Smooth muscle cell (in vitro differentiated cells): ENCODE data around the gene TENM4. TPM values are rescaled to one million over a fixed set of nuclear protein-coding genes. Genes with fewer than 3 reads are reported as not detected.

Source experiments
- DNase-seq: peaks from one replicate; lab custom pipeline; 2025; ENCODE audit not compliant: unreplicated experiment; lab: John Stamatoyannopoulos, UW
- H2AFZ ChIP-seq: fragments of 200-600 bp; sonication (generic); 2 replicates; pipeline ENCODE4 v1.6.0; 2016; ENCODE audit warnings: antibody characterized with exemption, low read depth, mild to moderate bottlenecking
- H3F3A ChIP-seq: fragments of 200-600 bp; sonication (generic); 2 replicates; pipeline ENCODE4 v1.6.0; 2017; ENCODE audit warnings: antibody characterized with exemption, low read depth
- H3K27ac ChIP-seq: fragments of 200-600 bp; sonication (generic); 2 replicates; pipeline ENCODE4 v1.5.1; 2016; ENCODE audit warnings: low read depth, mild to moderate bottlenecking
- H3K27me3 ChIP-seq: fragments of 200-600 bp; sonication (generic); 2 replicates; pipeline ENCODE4 v1.6.1; 2016; ENCODE audit warnings: low read depth, mild to moderate bottlenecking
- H3K36me3 ChIP-seq: fragments of 200-600 bp; sonication (generic); 2 replicates; pipeline ENCODE4 v1.5.1; 2016; ENCODE audit warnings: low read depth
- H3K4me1 ChIP-seq: fragments of 200-600 bp; sonication (generic); 2 replicates; pipeline ENCODE4 v1.5.1; 2016; ENCODE audit warnings: low read depth
- H3K4me2 ChIP-seq: fragments of 200-600 bp; sonication (generic); 2 replicates; pipeline ENCODE4 v1.6.0; 2016; ENCODE audit warnings: mild to moderate bottlenecking
- H3K4me3 ChIP-seq: fragments of 200-600 bp; sonication (generic); 2 replicates; pipeline ENCODE4 v1.5.1; 2016; ENCODE audit warnings: mild to moderate bottlenecking
- H3K79me2 ChIP-seq: fragments of 200-600 bp; sonication (generic); 2 replicates; pipeline ENCODE4 v1.6.0; 2016; ENCODE audit warnings: low read depth, mild to moderate bottlenecking
- H3K9ac ChIP-seq: fragments of 200-600 bp; sonication (generic); 2 replicates; pipeline ENCODE4 v1.6.0; 2016; ENCODE audit warnings: low read depth
- H3K9me3 ChIP-seq: fragments of 200-600 bp; sonication (generic); replicated peaks from 2 replicates; pipeline ENCODE4 v1.5.1; 2016; ENCODE audit warnings: low read depth
- H4K20me1 ChIP-seq: fragments of 200-600 bp; sonication (generic); 2 replicates; pipeline ENCODE4 v1.6.0; 2016; ENCODE audit warnings: low read depth
- WGBS: methylation state at CpG from one replicate; pipeline ENCODE4 v1.1.7; 2016; ENCODE audit warnings: low lambda C conversion rate; 5-methylcytosine and 5-hydroxymethylcytosine counted together
- polyA plus RNA-seq: library from polyadenylated mRNA; unstranded; fragments of >200 nt; fragmentation: Nextera tagmentation; extraction: Ambion mirVana; gene quantifications from 2 replicates; pipeline ENCODE4 v1.2.1, GENCODE V29; 2016
- total RNA-seq: library from RNA; depleted of rRNA; stranded (reverse); fragments of >200 nt; gene quantifications from 2 replicates; pipeline ENCODE4 v1.2.3, GENCODE V29; 2014
- TF ChIP-seq, protein P1 (sequence below): fragments of 200-600 bp; sonication (generic); IDR thresholded peaks from 2 replicates; pipeline ENCODE4 v1.5.1; 2017; ENCODE audit warnings: borderline replicate concordance, mild to moderate bottlenecking, antibody characterized with exemption; ENCODE audit not compliant: insufficient read depth, poor library complexity, severe bottlenecking

The TENM4 gene
- total and polyA plus RNA-seq, 2 experiments from 2014 or later = 31.6 to 38.2 TPM

DNA sequence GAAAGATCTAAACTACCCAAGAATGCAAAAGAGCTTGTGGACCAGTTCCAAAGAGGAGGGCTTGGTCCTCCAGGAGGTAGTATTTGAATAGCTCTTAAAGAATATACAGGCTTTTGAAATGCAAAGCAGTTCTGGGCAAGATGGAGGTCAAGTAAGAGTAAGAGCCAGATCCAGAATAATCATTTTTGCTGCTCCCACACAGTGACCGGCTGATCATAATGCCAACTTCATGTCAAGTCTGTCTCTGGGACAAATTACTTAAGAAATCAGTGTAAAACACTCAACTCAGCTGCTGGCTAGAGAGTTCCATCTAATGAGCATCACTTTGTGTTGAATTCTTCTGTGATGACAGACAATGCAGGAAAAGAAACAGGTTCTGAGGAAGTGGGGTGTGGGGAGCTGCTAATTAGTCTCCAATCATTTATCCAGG is 615.2 kb downstream of the TENM4 start:
- Histone ChIP-seq H4K20me1 (no peaks in the 10 kb centered on the region), H3F3A (no peaks in the 10 kb centered on the region), H3K27me3 (no peaks in the 10 kb centered on the region), H3K27ac (no peak overlapping the region), H3K79me2 (no peaks in the 10 kb centered on the region), H3K4me1 (peaks cover 5% of the 10 kb centered on the region), H3K4me2 (no peak overlapping the region), H3K9me3 (no peaks in the 10 kb centered on the region), H3K36me3 (no peaks in the 10 kb centered on the region), H3K4me3 (no peak overlapping the region), H3K9ac (no peak overlapping the region), H2AFZ (no peak overlapping the region)
- DNase-seq = no peak
- TF ChIP-seq, protein P1, sequence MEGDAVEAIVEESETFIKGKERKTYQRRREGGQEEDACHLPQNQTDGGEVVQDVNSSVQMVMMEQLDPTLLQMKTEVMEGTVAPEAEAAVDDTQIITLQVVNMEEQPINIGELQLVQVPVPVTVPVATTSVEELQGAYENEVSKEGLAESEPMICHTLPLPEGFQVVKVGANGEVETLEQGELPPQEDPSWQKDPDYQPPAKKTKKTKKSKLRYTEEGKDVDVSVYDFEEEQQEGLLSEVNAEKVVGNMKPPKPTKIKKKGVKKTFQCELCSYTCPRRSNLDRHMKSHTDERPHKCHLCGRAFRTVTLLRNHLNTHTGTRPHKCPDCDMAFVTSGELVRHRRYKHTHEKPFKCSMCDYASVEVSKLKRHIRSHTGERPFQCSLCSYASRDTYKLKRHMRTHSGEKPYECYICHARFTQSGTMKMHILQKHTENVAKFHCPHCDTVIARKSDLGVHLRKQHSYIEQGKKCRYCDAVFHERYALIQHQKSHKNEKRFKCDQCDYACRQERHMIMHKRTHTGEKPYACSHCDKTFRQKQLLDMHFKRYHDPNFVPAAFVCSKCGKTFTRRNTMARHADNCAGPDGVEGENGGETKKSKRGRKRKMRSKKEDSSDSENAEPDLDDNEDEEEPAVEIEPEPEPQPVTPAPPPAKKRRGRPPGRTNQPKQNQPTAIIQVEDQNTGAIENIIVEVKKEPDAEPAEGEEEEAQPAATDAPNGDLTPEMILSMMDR = no peak
- WGBS = 90% methylated on average over 1 of the region's 1 CpG

GRCh38 chr11:78823588-78823987 is 617.2 kb downstream of the TENM4 start:
- DNase-seq = no peak

GRCh38 chr11:78822931-78823423 is 617.9 kb downstream of the TENM4 start:
- Histone ChIP-seq H2AFZ (no peak overlapping the region), H3K4me1 (peaks cover 5% of the 10 kb centered on the region), H3K4me2 (no peak overlapping the region), H3K27ac (no peak overlapping the region), H3K9me3 (no peaks in the 10 kb centered on the region), H4K20me1 (no peaks in the 10 kb centered on the region), H3K79me2 (no peaks in the 10 kb centered on the region), H3K4me3 (no peak overlapping the region), H3K27me3 (no peaks in the 10 kb centered on the region), H3K36me3 (no peaks in the 10 kb centered on the region), H3F3A (peaks cover 4% of the 10 kb centered on the region), H3K9ac (no peak overlapping the region)
- WGBS = 97% methylated on average over 23 of the region's 23 CpGs
- no peak for DNase-seq
- TF ChIP-seq, protein P1 = no peak

More at GRCh38 chr11:78823588-78823987, 617.2 kb downstream of the TENM4 start:
- Histone ChIP-seq H3K9me3 (no peaks in the 10 kb centered on the region), H3K79me2 (no peaks in the 10 kb centered on the region), H3K36me3 (no peaks in the 10 kb centered on the region), H3K9ac (no peak overlapping the region), H3K4me2 (no peak overlapping the region), H2AFZ (no peak overlapping the region), H3F3A (peaks cover 3% of the 10 kb centered on the region), H3K4me1 (peaks cover 5% of the 10 kb centered on the region), H3K4me3 (no peak overlapping the region), H3K27me3 (no peaks in the 10 kb centered on the region), H3K27ac (no peak overlapping the region), H4K20me1 (no peaks in the 10 kb centered on the region)
- WGBS = 81% methylated on average over 9 of the region's 9 CpGs
- TF ChIP-seq, protein P1 = no peak
